Spinal cord (tissue), 10 donors: ENCODE results near the gene RIPPLY1. TPM values are rescaled to one million over a fixed set of nuclear protein-coding genes. Genes with fewer than 3 reads are reported as not detected.

Experiments used
- DNase-seq, 6 donors: peaks; one replicate each; pipeline versions ENCODE4 v3.0.0 to v3.0.0-alpha.2; 2013 to 2015; ENCODE audit warnings: low spot score in 6 of 6, low read depth in 4 of 6
- H3K27ac ChIP-seq: one replicate; pipeline ENCODE4 v1.5.1; 2013; ENCODE audit warnings: low read depth, low read length, control low read depth
- H3K27me3 ChIP-seq: one replicate; pipeline ENCODE4 v1.6.1; 2013; ENCODE audit warnings: low read length; ENCODE audit not compliant: control insufficient read depth, insufficient read depth
- H3K36me3 ChIP-seq: one replicate; pipeline ENCODE4 v1.6.1; 2013; ENCODE audit warnings: low read length; ENCODE audit not compliant: control insufficient read depth, insufficient read depth
- H3K4me1 ChIP-seq: one replicate; pipeline ENCODE4 v1.6.1; 2013; ENCODE audit warnings: low read length; ENCODE audit not compliant: control insufficient read depth, insufficient read depth
- H3K4me3 ChIP-seq: one replicate; pipeline ENCODE4 v1.5.1; 2013; ENCODE audit warnings: low read depth, low read length, control low read depth
- H3K9me3 ChIP-seq: one replicate; pipeline ENCODE4 v1.6.1; 2013; ENCODE audit warnings: low read length; ENCODE audit not compliant: control insufficient read depth, insufficient read depth
- WGBS: methylation state at CpG from one replicate; pipeline ENCODE4 v1.1.5; 2013; ENCODE audit warnings: missing lambda C conversion rate; ENCODE audit not compliant: insufficient coverage; 5-methylcytosine and 5-hydroxymethylcytosine counted together
- polyA plus RNA-seq, 2 donors: library from polyadenylated mRNA; unstranded; fragments of 120-200 nt; gene quantifications; one replicate each; pipeline ENCODE4 v1.2.1, GENCODE V29; 2013; ENCODE audit not compliant: insufficient read length in 2 of 2
- total RNA-seq, 2 donors: library from RNA; depleted of rRNA in 1 of 2; stranded (reverse); fragments of 120-200 nt in 1 of 2; fragments of >200 nt in 1 of 2; gene quantifications; one replicate each; pipeline versions ENCODE4 v1.2.3 to v1.2.4, GENCODE V29; 2013 to 2014
- donor health status: healthy.

Gene RIPPLY1
- total and polyA plus RNA-seq, 4 donors = 0.18 to 0.28 TPM; not detected in 2

DNA sequence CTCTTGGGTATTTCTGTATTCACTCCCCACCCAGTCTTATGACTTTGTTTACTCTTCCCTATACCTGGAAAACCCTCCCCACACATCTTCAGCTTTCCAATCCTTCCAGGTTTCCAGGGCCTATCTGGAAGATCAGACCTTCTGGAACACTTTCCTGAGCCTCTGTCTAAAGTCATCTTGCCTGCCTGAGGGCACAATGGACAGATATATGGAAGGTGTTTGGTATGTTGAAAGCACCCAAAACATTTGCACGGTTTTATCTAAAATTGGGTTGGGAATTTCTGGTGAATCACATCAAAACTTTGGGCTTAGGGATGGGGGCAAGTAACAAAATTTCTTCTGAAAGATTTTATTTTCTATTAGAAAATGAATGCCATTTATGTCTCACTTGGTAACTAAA is 33.1 kb upstream of the RIPPLY1 start:
- Histone ChIP-seq H3K4me3 (no peak overlapping the region), H3K4me1 (no peaks in the 10 kb centered on the region), H3K27me3 (peaks cover 11% of the 10 kb centered on the region), H3K9me3 (no peaks in the 10 kb centered on the region), H3K36me3 (peaks cover 1% of the 10 kb centered on the region), H3K27ac (no peak overlapping the region)
- no CpG with 5 or more reads among the region's 1 CpG for WGBS
- no peak for DNase-seq

GRCh38 chrX:106935175-106935574 is 32.0 kb upstream of the RIPPLY1 start:
- WGBS = 36% methylated on average over 4 of the region's 4 CpGs
- H3K27ac ChIP-seq = no peak overlapping the region
- no peak for DNase-seq
- peaks cover 11% of the 10 kb centered on the region for H3K27me3 ChIP-seq
- no peaks in the 10 kb centered on the region for H3K36me3 ChIP-seq
- no peak overlapping the region for H3K4me3 ChIP-seq
- H3K4me1 ChIP-seq = no peaks in the 10 kb centered on the region
- H3K9me3 ChIP-seq = no peaks in the 10 kb centered on the region

- H3K4me3 ChIP-seq = no peak overlapping the region
- no peaks in the 10 kb centered on the region for H3K9me3 ChIP-seq
- H3K27ac ChIP-seq = no peak overlapping the region
- H3K27me3 ChIP-seq = peaks cover 6% of the 10 kb centered on the region
- no peaks in the 10 kb centered on the region for H3K36me3 ChIP-seq
- no peaks in the 10 kb centered on the region for H3K4me1 ChIP-seq
- 47% methylated on average over 2 of the region's 3 CpGs for WGBS
- no peak for DNase-seq
These were observed 30.4 kb upstream of the RIPPLY1 start for GRCh38 chrX:106933538-106933961.

- Histone ChIP-seq H3K9me3 (no peaks in the 10 kb centered on the region), H3K4me3 (no peak overlapping the region), H3K36me3 (no peaks in the 10 kb centered on the region), H3K27ac (no peak overlapping the region), H3K4me1 (no peaks in the 10 kb centered on the region), H3K27me3 (peaks cover 6% of the 10 kb centered on the region)
- 77% methylated on average over 5 of the region's 6 CpGs for WGBS
- DNase-seq = no peak
These were observed 29.9 kb upstream of the RIPPLY1 start for GRCh38 chrX:106932960-106933537.

DNA sequence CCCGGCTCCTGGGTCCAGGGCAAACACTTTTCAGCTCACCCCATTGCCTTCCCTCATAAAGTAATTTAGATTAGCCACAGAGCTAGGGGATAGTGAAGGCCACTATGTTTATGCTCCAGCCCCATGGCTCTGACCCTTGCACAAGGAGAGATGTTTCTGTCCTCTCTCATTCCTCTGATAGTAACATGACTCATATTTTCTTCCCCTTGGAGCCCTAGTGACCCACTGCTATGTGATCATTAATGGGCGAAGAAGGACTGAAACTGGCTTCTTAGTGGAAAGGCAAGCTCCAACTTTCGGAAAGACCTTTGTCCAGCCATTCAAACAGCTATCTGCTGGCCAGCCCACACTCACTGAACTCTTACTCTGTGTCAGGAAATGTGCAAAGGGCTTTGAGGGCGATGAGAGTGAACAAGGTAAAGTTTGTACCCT is 29.4 kb upstream of the RIPPLY1 start:
- no peak for DNase-seq
- H3K4me1 ChIP-seq = no peaks in the 10 kb centered on the region
- H3K27me3 ChIP-seq = peaks cover 3% of the 10 kb centered on the region
- no peak overlapping the region for H3K4me3 ChIP-seq
- no peaks in the 10 kb centered on the region for H3K36me3 ChIP-seq
- no peaks in the 10 kb centered on the region for H3K9me3 ChIP-seq
- H3K27ac ChIP-seq = no peak overlapping the region
- WGBS = 100% methylated on average over 1 of the region's 4 CpGs

DNA sequence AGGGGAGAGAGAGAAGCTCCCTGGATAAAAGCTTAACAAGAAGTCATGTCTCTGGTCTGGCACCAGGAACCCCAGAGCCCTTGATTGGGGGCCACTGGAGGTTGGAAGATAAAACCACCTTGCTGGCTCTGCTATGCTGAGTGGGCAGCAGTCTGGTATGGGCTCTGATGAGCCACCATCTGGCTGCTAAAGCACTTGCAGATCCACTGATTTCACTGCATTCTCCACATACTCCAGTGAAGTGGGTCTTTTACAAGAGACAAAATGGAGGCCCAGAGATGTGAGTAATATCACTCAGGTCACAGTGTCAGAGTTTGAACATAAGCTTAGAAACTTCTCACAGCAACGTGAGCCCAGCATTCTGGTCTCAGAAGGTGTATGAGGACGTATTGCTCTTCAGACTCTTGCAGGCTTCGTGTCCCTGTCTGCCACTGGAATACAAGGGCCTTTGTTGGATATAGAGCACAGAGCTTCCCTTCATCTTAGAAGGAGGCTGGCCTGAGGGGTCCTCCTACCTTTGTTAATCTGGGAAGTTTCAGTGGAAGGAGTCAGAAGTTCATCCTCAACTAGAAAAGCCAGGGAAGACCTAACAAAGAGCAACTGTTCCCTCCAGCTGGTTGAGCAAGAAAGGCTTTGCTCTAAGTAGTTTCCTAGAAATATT is 28.8 kb upstream of the RIPPLY1 start:
- 65% methylated on average over 3 of the region's 3 CpGs for WGBS
- no peaks in the 10 kb centered on the region for H3K4me1 ChIP-seq
- no peaks in the 10 kb centered on the region for H3K9me3 ChIP-seq
- DNase-seq = no peak
- peaks cover 7% of the 10 kb centered on the region for H3K27me3 ChIP-seq
- H3K36me3 ChIP-seq = no peaks in the 10 kb centered on the region
- H3K4me3 ChIP-seq = no peak overlapping the region
- H3K27ac ChIP-seq = no peak overlapping the region

GRCh38 chrX:106928227-106928626 is 25.1 kb upstream of the RIPPLY1 start:
- Histone ChIP-seq H3K4me3 (no peak overlapping the region), H3K36me3 (no peaks in the 10 kb centered on the region), H3K27ac (no peak overlapping the region), H3K4me1 (no peaks in the 10 kb centered on the region), H3K27me3 (peaks cover 5% of the 10 kb centered on the region), H3K9me3 (no peaks in the 10 kb centered on the region)
- WGBS = 62% methylated on average over 4 of the region's 4 CpGs
- no peak for DNase-seq

- Histone ChIP-seq H3K27ac (no peak overlapping the region), H3K4me1 (no peaks in the 10 kb centered on the region), H3K9me3 (no peaks in the 10 kb centered on the region), H3K27me3 (peaks cover 4% of the 10 kb centered on the region), H3K4me3 (no peak overlapping the region), H3K36me3 (no peaks in the 10 kb centered on the region)
- DNase-seq = no peak
- WGBS = no CpG with 5 or more reads among the region's 5 CpGs
These were observed 24.6 kb upstream of the RIPPLY1 start for GRCh38 chrX:106927700-106928099.

GRCh38 chrX:106927023-106927422 is 23.9 kb upstream of the RIPPLY1 start:
- DNase-seq = no peak
- H3K27me3 ChIP-seq = peaks cover 4% of the 10 kb centered on the region
- H3K4me1 ChIP-seq = no peaks in the 10 kb centered on the region
- 91% methylated on average over 1 of the region's 3 CpGs for WGBS
- no peaks in the 10 kb centered on the region for H3K9me3 ChIP-seq
- H3K36me3 ChIP-seq = no peaks in the 10 kb centered on the region
- no peak overlapping the region for H3K4me3 ChIP-seq
- no peak overlapping the region for H3K27ac ChIP-seq

- Histone ChIP-seq H3K36me3 (no peaks in the 10 kb centered on the region), H3K27ac (no peak overlapping the region), H3K4me3 (no peak overlapping the region), H3K27me3 (peaks cover 20% of the 10 kb centered on the region), H3K4me1 (peaks cover 4% of the 10 kb centered on the region), H3K9me3 (no peaks in the 10 kb centered on the region)
- 38% methylated on average over 1 of the region's 2 CpGs for WGBS
- DNase-seq = no peak
These were observed 18.5 kb upstream of the RIPPLY1 start for GRCh38 chrX:106921637-106922036.
